ENCODE data around the gene STAT5A. TPM values are rescaled to one million over a fixed set of nuclear protein-coding genes. Genes with fewer than 3 reads are reported as not detected.
"Not testable (repeated sequence)": the region's sequence is repeated elsewhere in the genome, so short reads cannot be mapped to it uniquely, and the experiment has no call there.

STAT5A gene
- total RNA-seq, 2 donors from 2014 or later = 38.1 to 40.6 TPM

DNA sequence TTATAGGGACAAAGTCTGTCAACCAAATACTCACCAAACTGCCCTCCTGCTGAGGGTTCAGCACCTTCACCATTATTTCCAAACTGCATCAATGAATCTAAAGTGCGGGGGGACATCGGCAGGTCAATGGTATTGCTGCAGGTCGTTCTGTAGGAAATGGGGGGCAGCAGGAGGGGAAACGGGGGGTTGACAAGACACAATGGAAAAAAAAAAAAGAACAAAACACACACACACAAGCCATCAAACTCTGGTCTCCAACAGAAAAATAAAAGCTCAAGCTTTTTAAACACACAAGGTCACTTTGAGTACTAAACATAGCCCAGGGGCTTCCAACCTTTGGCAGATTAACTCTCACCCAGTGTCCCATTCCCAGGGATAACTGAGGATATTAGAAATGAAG is 28.5 kb downstream of the STAT5A start:
- ATAC-seq = no peak
- intact Hi-C loops (cut with DNase I) = loop anchor here in 1 of 2 donors (10.0 kb wide), 1 partner anchor 198 kb away; no protein-coding TSS in a partner anchor
- DNase-seq = no peak

DNA sequence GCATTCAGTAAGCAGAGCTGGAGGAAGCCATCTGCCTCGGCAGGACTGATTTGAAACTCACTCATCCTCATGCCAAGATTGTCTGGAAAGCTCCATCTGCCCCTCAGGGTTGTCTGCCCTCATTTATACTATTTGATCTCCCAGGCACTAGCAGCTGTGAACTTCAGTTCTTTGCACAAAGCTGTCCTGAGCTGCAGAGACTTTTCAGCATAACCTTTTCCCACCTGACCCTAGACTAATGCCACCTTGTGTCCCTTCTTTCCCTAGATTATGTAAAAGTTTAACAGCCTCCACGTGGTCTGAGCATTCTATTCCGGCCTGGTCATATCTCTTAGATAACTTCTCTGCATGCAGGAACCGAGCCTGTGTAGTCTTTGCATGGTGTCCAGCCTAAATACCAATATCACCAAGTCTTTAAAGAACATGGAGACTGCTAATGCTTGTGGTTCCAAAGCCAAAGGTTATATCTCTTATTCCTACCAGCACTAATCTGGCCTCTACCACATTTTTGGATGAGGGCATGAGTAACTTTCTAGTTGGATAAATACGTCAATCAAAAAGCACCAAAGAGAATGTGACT is 29.1 kb downstream of the STAT5A start:
- intact Hi-C loops (cut with DNase I) = loop anchor here in 1 of 2 donors (10.0 kb wide), 1 partner anchor 197 kb away; no protein-coding TSS in a partner anchor
- ATAC-seq = no peak
- DNase-seq = no peak

DNA sequence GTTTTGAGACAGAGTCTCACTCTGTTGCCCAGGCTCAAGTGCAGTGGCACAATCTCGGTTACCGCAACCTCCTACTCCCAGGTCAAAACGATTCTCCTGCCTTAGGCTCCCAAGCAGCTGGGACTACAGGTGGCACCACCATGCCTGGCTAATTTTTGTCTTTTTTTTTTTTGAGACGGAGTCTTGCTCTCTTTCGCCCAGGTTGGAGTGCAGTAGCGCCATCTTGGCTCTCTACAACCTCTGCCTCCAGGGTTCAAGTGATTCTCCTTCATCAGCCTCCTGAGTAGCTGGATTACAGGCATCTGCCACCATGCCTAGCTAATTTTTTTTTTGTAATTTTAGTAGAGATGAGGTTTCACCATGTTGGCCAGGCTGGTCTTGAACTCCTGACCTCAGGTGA is 29.7 kb downstream of the STAT5A start:
- intact Hi-C loops (cut with DNase I) = loop anchor here in 1 of 2 donors (10.0 kb wide), 1 partner anchor 197 kb away; no protein-coding TSS in a partner anchor

DNA sequence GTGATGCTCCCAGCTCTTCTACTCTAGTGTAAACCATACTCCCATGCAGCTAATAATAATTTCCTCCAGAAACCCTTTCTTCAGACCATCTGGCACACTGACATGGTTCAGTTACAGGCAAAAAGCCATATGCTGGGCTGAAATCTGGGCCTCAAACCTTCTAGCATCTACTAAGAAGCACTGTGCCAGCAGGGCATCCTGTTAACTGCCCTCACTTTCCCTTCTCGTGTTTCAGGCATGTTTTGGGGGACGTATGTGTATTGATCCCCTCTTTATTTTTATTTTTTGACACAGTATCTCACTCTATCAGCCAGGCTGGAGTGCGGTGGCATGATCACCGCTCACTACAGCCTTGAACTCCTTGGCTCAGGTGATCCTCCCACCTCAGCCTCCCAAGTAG is 33.3 kb downstream of the STAT5A start:
- DNase-seq (no peak), ATAC-seq (no peak)
- intact Hi-C loops (cut with DNase I) = loop anchor here in 1 of 2 donors (5.0 kb wide), 1 partner anchor 206 kb away; no protein-coding TSS in a partner anchor

More for the DNA sequence above, 29.7 kb downstream of the STAT5A start:
- DNase-seq, ATAC-seq: not testable (repeated sequence)

- intact Hi-C loops (cut with DNase I) = loop anchor here (1.0 to 5.0 kb wide), 3 partner anchors 84 to 205 kb away; no protein-coding TSS in a partner anchor
- ATAC-seq (peak; percentile 78 to 88), DNase-seq (peak; percentile 92)
Measured at GRCh38 chr17:42322382-42323267, 34.3 kb downstream of the STAT5A start.

GRCh38 chr17:42323268-42323773 is 35.0 kb downstream of the STAT5A start:
- intact Hi-C loops (cut with DNase I) = loop anchor here (2.0 to 5.0 kb wide), 2 partner anchors 83 to 204 kb away; no protein-coding TSS in a partner anchor
- DNase-seq = no peak
- no peak for ATAC-seq

DNA sequence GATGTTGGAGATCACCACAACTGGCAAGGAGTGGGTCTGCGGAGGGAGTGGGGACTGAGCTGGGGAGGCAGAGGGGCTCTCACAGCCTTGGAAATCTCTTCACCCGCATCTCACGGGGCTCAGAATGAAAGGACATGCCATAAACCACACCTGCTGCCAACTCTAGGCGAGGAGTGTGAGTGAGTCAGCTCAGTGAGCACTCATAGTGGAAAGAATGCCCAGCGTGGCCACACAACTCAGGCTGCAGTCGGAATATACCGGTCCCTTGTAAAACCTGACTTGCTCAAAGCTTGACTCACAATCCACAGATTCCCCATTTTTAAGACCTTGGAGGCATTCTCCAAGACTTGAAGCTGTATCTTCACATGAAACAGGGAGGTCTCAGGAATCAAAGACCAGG is 36.7 kb downstream of the STAT5A start:
- DNase-seq (no peak), ATAC-seq (peak in 1 of 2 donors; percentile 77)
- intact Hi-C loops (cut with DNase I) = no loop called here

GRCh38 chr17:42329025-42329976 is 41.0 kb downstream of the STAT5A start:
- intact Hi-C loops (cut with DNase I) = no loop called here
- DNase-seq (no peak), ATAC-seq (peak; percentile 32 to 44)

GRCh38 chr17:42333053-42333452 is 44.8 kb downstream of the STAT5A start:
- intact Hi-C loops (cut with DNase I) = no loop called here
- no peak for DNase-seq
- ATAC-seq = no peak

DNA sequence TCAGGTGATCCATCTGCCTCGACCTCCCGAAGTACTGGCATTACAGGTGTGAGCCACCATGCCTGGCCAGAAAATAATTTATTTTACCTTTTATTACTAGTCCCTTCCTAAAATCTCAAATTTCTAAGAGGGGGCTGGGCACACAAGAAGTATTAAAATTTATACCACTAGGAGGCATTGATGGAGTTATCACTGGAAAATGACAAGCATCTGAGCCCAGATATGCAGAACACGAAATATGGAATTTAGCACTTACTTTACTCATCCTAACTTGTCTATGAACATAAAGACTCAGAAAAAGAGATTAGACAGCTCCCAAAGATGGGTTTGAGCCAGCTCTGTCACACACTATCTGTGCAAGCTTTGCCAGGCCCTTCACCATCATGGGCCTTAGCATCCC is 46.4 kb downstream of the STAT5A start:
- intact Hi-C loops (cut with DNase I) = no loop called here
- no peak for DNase-seq
- no peak for ATAC-seq

DNA sequence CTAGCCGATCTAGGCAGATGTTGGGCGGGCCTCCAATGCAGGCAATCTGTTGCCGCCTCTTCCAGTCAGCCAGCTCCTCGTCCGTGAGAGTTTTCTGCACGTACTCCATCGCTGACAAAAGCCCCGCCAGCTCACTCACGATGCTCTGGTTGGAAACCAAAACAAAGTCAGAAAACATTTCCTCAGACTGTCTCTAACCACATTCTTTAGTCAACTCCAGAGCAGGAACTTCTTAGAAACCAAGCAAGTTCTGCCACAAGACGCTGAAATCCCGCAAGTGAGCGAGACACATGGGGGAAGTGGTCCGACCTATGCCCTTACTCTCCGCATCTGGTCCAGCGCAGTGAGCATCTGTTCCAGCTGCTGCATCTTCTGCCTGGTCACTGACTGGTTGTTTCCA is 49.1 kb downstream of the STAT5A start:
- no peak for DNase-seq
- ATAC-seq = no peak
- intact Hi-C loops (cut with DNase I) = no loop called here

GRCh38 chr17:42338427-42338985 is 50.2 kb downstream of the STAT5A start:
- intact Hi-C loops (cut with DNase I) = no loop called here
- no peak for DNase-seq
- no peak for ATAC-seq

DNA sequence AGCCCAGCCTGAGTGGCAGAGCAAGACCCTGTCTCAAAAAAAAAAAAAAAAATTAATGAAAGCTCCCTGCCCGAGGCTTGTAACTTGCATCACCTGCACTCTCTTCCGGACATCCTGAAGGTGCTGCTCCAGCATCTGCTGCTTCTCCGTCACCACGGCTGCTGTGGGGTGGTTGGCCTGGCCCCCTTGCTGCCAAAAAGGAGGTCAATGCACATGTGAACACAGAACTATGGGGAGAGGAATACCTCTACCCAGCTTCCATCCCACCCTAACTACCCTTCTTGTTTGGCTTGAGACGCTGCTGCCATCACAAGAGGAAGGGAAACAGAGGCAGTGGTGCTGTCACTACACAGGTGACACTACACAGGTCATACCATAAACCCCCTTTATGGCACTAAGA is 50.9 kb downstream of the STAT5A start:
- no peak for ATAC-seq
- intact Hi-C loops (cut with DNase I) = no loop called here
- DNase-seq = no peak

- DNase-seq = no peak
- no peak for ATAC-seq
- intact Hi-C loops (cut with DNase I) = no loop called here
Measured at GRCh38 chr17:42340691-42341127, 52.4 kb downstream of the STAT5A start.

DNA sequence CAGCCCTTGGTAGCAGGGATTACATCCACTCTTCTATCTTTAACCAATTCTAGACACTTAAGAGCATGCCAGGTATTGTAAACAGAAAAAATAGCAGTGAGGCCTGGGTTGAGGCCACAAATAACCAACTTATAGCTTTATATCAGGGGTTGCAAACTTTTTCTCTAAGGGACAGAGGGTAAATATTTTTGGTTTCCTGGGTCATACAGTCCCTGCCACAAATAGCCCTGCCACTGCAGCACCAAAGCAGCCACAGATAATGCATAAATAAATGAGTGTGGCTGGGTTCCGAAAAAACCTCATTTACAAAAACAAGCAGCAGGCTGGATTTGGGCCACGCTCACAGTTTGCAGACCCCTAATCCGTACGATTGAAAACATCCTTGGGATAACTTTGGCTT is 53.3 kb downstream of the STAT5A start:
- intact Hi-C loops (cut with DNase I) = no loop called here
- DNase-seq = no peak
- ATAC-seq = no peak

DNA sequence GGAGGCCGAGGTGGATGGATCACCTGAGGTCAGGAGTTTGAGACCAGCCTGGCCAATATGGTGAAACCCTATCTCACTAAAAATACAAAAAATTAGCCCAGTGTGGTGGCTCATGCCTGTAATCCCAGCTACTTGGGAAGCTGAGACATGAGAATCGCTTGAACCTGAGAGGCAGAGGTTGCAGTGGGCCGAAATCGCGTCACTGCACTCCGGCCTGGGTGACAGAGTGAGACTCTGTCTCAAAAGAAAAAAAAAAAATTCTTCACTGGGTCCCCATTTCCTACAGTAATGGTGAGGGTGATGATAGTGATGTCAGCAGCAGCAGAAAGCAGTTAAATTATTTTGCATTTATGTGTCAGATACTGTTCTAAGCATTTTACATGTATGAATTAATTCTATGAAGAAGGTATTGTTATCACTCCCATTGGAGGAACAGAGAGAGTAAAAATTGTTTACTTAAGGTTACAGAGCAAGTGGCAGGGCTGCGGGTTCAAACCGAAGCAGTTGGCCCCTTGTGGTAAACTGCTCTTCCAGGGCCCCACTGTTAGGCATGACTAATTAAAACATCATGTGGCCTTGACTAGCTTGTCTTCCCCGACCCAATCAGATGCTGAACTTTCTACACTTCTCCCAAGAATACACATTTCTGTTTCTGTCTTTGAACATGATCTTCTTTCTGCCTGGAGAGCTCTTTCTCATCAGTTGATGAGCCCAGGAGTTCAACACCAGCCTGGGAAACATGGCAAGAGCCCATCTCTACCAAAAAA is 54.1 kb downstream of the STAT5A start:
- intact Hi-C loops (cut with DNase I) = no loop called here
- ATAC-seq (no peak), DNase-seq (no peak)

DNA sequence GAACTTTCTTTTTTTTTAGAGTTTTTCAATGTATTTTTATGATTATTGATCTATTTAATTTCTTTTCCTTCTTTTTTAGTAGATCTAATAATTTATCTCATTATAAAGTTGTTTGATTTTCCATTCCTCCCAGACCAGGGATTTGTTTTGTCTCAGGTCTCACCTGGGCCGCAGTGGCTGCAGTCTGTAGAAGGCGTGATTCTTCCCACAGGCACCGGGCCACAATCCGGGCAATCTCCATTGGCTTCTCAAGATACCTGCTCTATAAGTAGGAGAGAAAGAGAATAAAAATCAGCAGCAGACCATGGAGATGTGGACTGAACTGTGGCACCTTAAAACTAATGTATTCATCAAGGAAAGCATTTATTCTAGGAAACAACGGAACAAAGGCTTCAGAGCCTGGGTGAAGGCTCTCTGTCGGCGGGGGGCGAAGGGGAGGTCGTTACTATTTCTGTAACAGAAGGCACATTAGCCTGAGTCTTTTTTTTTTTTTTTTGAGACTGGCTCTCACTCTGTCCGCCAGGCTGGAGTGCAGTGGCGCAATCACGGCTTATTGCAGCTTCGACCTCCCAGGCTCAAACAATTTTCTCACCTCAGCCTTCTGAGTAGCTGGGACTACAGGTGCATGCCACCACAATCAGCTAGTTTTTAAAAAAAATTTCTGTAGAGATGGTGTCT is 57.2 kb downstream of the STAT5A start:
- intact Hi-C loops (cut with DNase I) = loop anchor here in 1 of 2 donors (5.0 kb wide), 1 partner anchor 42 kb away; the partner anchor contains the start of gene STAT3
- no peak for ATAC-seq
- peak; percentile 45 for DNase-seq
